HCT116 (cell line): ENCODE measurements around the gene CHST12.

Experiments used
- ATF3 ChIP-seq: IDR thresholded peaks from 2 replicates; pipeline ENCODE4 v1.6.1; 2012
- CEBPB ChIP-seq: IDR thresholded peaks from 2 replicates; pipeline ENCODE4 v1.6.1; 2012; ENCODE audit warnings: low read depth
- CTCF ChIP-seq, 3 experiments: fragments of 200-600 bp in 1 of 3; sonication (generic) in 1 of 3; IDR thresholded peaks in 2 of 3; conservative IDR thresholded peaks in 1 of 3; 2 replicates each; pipeline ENCODE4 v1.5.1; 2012 to 2017; ENCODE audit warnings: low read depth in 2 of 3, low read length in 2 of 3, antibody characterized with exemption in 1 of 3, borderline replicate concordance in 1 of 3, control low read depth in 1 of 3, mild to moderate bottlenecking in 1 of 3, mixed read lengths in 1 of 3, mixed run types in 1 of 3, moderate library complexity in 1 of 3; ENCODE audit not compliant: insufficient read depth in 1 of 3
- ELF1 ChIP-seq: IDR thresholded peaks from 2 replicates; pipeline ENCODE4 v1.6.1; 2012; ENCODE audit warnings: low read depth, borderline replicate concordance
- EZH2phosphoT487 ChIP-seq: fragments of 200-600 bp; IDR thresholded peaks from 2 replicates; pipeline ENCODE4 v1.6.1; 2018; ENCODE audit warnings: antibody characterized with exemption, borderline replicate concordance
- JUND ChIP-seq: IDR thresholded peaks from 2 replicates; pipeline ENCODE4 v1.6.1; 2012
- POLR2AphosphoS5 ChIP-seq: IDR thresholded peaks from 2 replicates; pipeline ENCODE4 v1.6.1; 2011; ENCODE audit warnings: mild to moderate bottlenecking, low read depth, low read length, moderate library complexity
- RAD21 ChIP-seq: IDR thresholded peaks from 2 replicates; pipeline ENCODE4 v1.6.1; 2012; ENCODE audit warnings: low read depth, mild to moderate bottlenecking
- SIN3A ChIP-seq: IDR thresholded peaks from 2 replicates; pipeline ENCODE4 v1.6.1; 2012; ENCODE audit warnings: low read depth
- SP1 ChIP-seq: IDR thresholded peaks from 2 replicates; pipeline ENCODE4 v1.6.1; 2012; ENCODE audit warnings: low read depth
- YY1 ChIP-seq: IDR thresholded peaks from 2 replicates; pipeline ENCODE4 v1.6.1; 2011; ENCODE audit warnings: low read length, low read depth, moderate library complexity, mild to moderate bottlenecking; ENCODE audit not compliant: insufficient replicate concordance; ENCODE audit errors: extremely low read depth
- TF ChIP-seq, protein P1 (sequence below): IDR thresholded peaks from 2 replicates; pipeline ENCODE4 v1.6.1; 2012; ENCODE audit warnings: low read depth

GRCh38 chr7:2432910-2433712 is 29.7 kb downstream of the CHST12 start:
- TF ChIP-seq SP1: no peak
- no peak for TF ChIP-seq EZH2phosphoT487
- no peak for TF ChIP-seq ELF1
- no peak for TF ChIP-seq CTCF (IDR thresholded peaks at IDR 0.05 in 2 of 3, conservative IDR thresholded peaks at IDR 0.05 in 1 of 3; ENCODE audit: borderline replicate concordance in 1 of 3, insufficient read depth in 1 of 3, low read depth in 2 of 3, low read length in 2 of 3)
- TF ChIP-seq JUND: no peak
- TF ChIP-seq, protein P1, sequence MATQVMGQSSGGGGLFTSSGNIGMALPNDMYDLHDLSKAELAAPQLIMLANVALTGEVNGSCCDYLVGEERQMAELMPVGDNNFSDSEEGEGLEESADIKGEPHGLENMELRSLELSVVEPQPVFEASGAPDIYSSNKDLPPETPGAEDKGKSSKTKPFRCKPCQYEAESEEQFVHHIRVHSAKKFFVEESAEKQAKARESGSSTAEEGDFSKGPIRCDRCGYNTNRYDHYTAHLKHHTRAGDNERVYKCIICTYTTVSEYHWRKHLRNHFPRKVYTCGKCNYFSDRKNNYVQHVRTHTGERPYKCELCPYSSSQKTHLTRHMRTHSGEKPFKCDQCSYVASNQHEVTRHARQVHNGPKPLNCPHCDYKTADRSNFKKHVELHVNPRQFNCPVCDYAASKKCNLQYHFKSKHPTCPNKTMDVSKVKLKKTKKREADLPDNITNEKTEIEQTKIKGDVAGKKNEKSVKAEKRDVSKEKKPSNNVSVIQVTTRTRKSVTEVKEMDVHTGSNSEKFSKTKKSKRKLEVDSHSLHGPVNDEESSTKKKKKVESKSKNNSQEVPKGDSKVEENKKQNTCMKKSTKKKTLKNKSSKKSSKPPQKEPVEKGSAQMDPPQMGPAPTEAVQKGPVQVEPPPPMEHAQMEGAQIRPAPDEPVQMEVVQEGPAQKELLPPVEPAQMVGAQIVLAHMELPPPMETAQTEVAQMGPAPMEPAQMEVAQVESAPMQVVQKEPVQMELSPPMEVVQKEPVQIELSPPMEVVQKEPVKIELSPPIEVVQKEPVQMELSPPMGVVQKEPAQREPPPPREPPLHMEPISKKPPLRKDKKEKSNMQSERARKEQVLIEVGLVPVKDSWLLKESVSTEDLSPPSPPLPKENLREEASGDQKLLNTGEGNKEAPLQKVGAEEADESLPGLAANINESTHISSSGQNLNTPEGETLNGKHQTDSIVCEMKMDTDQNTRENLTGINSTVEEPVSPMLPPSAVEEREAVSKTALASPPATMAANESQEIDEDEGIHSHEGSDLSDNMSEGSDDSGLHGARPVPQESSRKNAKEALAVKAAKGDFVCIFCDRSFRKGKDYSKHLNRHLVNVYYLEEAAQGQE: no peak
- TF ChIP-seq SIN3A: no peak
- no peak for TF ChIP-seq ATF3
- TF ChIP-seq RAD21: no peak
- no peak for TF ChIP-seq YY1
- TF ChIP-seq POLR2AphosphoS5: no peak
- no peak for TF ChIP-seq CEBPB
